H9 (cell line): Measurements from ENCODE around the gene LTB4R2. TPM values are rescaled to one million over a fixed set of nuclear protein-coding genes. Genes with fewer than 3 reads are reported as not detected.
A peak's percentile ranks its signal among the peaks of the same experiment; 100 is the strongest.

Experiments
- DNase-seq: peaks from one replicate; pipeline ENCODE4 v3.0.0-alpha.2; 2017
- H2AFZ ChIP-seq: one replicate; pipeline ENCODE4 v1.6.1; 2013; ENCODE audit warnings: mild to moderate bottlenecking, low read length, control low read depth, moderate library complexity
- H2AK5ac ChIP-seq: 2 replicates; pipeline ENCODE4 v1.6.1; 2013; ENCODE audit warnings: low read length, control low read depth, mixed read lengths; ENCODE audit not compliant: insufficient read length
- H2BK120ac ChIP-seq: one replicate; pipeline ENCODE4 v1.6.1; 2013; ENCODE audit warnings: low read depth, mild to moderate bottlenecking, low read length, control low read depth, inconsistent platforms; ENCODE audit not compliant: poor library complexity, severe bottlenecking
- H2BK12ac ChIP-seq: 2 replicates; pipeline ENCODE4 v1.6.1; 2013; ENCODE audit warnings: low read length, control low read depth, mixed read lengths, low read depth; ENCODE audit not compliant: insufficient read length
- H2BK15ac ChIP-seq: 2 replicates; pipeline ENCODE4 v1.6.1; 2013; ENCODE audit warnings: low read depth, low read length, control low read depth
- H2BK20ac ChIP-seq: one replicate; pipeline ENCODE4 v1.6.1; 2013; ENCODE audit warnings: low read depth, mild to moderate bottlenecking, low read length, control low read depth, inconsistent platforms; ENCODE audit not compliant: poor library complexity, severe bottlenecking
- H2BK5ac ChIP-seq: 2 replicates; pipeline ENCODE4 v1.6.1; 2013; ENCODE audit warnings: low read length, control low read depth, mixed read lengths; ENCODE audit not compliant: insufficient read length
- H3K14ac ChIP-seq: 2 replicates; pipeline ENCODE4 v1.6.1; 2013; ENCODE audit warnings: low read length, control low read depth; ENCODE audit not compliant: insufficient read depth
- H3K18ac ChIP-seq: 2 replicates; pipeline ENCODE4 v1.6.1; 2013; ENCODE audit warnings: low read depth, mild to moderate bottlenecking, mixed read lengths, low read length, control low read depth; ENCODE audit not compliant: insufficient read length
- H3K23ac ChIP-seq: 2 replicates; pipeline ENCODE4 v1.6.1; 2013; ENCODE audit warnings: low read length, control low read depth, mixed read lengths, low read depth; ENCODE audit not compliant: insufficient read length
- H3K23me2 ChIP-seq: 2 replicates; pipeline ENCODE4 v1.6.1; 2013; ENCODE audit warnings: low read depth, mild to moderate bottlenecking, mixed read lengths, low read length, control low read depth; ENCODE audit not compliant: insufficient read length, poor library complexity, severe bottlenecking
- H3K27ac ChIP-seq: 2 replicates; pipeline ENCODE4 v1.5.1; 2013; ENCODE audit warnings: low read length, control low read depth, mixed read lengths, low read depth; ENCODE audit not compliant: insufficient read length
- H3K27me3 ChIP-seq: 2 replicates; pipeline ENCODE4 v1.6.1; 2013; ENCODE audit warnings: low read length, control low read depth, inconsistent platforms; ENCODE audit not compliant: insufficient read depth
- H3K4ac ChIP-seq: 2 replicates; pipeline ENCODE4 v1.6.1; 2013; ENCODE audit warnings: low read depth, mild to moderate bottlenecking, control low read depth, inconsistent platforms, low read length, moderate library complexity
- H3K4me1 ChIP-seq: 2 replicates; pipeline ENCODE4 v1.6.1; 2013; ENCODE audit warnings: low read length, control low read depth, inconsistent platforms; ENCODE audit not compliant: insufficient read depth
- H3K4me2 ChIP-seq: 2 replicates; pipeline ENCODE4 v1.6.1; 2013; ENCODE audit warnings: low read length, control low read depth, mixed read lengths; ENCODE audit not compliant: insufficient read length, insufficient read depth
- H3K56ac ChIP-seq: 2 replicates; pipeline ENCODE4 v1.6.1; 2013; ENCODE audit warnings: low read depth, mild to moderate bottlenecking, mixed read lengths, low read length, control low read depth; ENCODE audit not compliant: insufficient read length
- H3K79me1 ChIP-seq: 2 replicates; pipeline ENCODE4 v1.6.1; 2013; ENCODE audit warnings: low read depth, mild to moderate bottlenecking, moderate library complexity, low read length, control low read depth, inconsistent platforms; ENCODE audit not compliant: insufficient read depth, poor library complexity, severe bottlenecking
- H3K79me2 ChIP-seq: 2 replicates; pipeline ENCODE4 v1.6.1; 2013; ENCODE audit warnings: low read length, control low read depth, inconsistent platforms; ENCODE audit not compliant: insufficient read depth
- H3K9ac ChIP-seq: 2 replicates; pipeline ENCODE4 v1.6.1; 2013; ENCODE audit warnings: low read length, control low read depth, mixed read lengths; ENCODE audit not compliant: insufficient read length; ENCODE audit errors: extremely low read depth
- H3K9me3 ChIP-seq: one replicate; pipeline ENCODE4 v1.6.1; 2013; ENCODE audit warnings: low read depth, low read length, inconsistent platforms; ENCODE audit not compliant: control insufficient read depth
- H3T11ph ChIP-seq: one replicate; pipeline ENCODE4 v1.6.1; 2013; ENCODE audit warnings: mild to moderate bottlenecking, low read length, control low read depth, inconsistent platforms
- H4K20me1 ChIP-seq: one replicate; pipeline ENCODE4 v1.6.1; 2013; ENCODE audit not compliant: control insufficient read depth, insufficient read length, insufficient read depth
- H4K5ac ChIP-seq: 2 replicates; pipeline ENCODE4 v1.6.1; 2013; ENCODE audit warnings: low read depth, mild to moderate bottlenecking, mixed read lengths, low read length, control low read depth; ENCODE audit not compliant: insufficient read length
- H4K8ac ChIP-seq: replicated peaks from 2 replicates; pipeline ENCODE4 v1.6.1; 2013; ENCODE audit warnings: low read length, control low read depth, mixed read lengths, low read depth; ENCODE audit not compliant: insufficient read length
- H4K91ac ChIP-seq: 2 replicates; pipeline ENCODE4 v1.6.1; 2013; ENCODE audit warnings: low read depth, mild to moderate bottlenecking, moderate library complexity, mixed read lengths, low read length, control low read depth; ENCODE audit not compliant: insufficient read length
- H3K27ac Mint-ChIP-seq, 3 experiments: 2 replicates in 2 of 3; 3 replicates in 1 of 3; pipeline ENCODE4 v1.8.0; 2020 to 2021; ENCODE audit warnings: mixed read lengths in 3 of 3, mild to moderate bottlenecking in 1 of 3, moderate library complexity in 1 of 3
- H3K27me3 Mint-ChIP-seq: 2 replicates; pipeline ENCODE4 v1.8.0; 2021; ENCODE audit warnings: low read depth, mild to moderate bottlenecking, moderate library complexity, mixed read lengths
- H3K36me3 Mint-ChIP-seq, 3 experiments: 2 replicates in 2 of 3; 3 replicates in 1 of 3; pipeline ENCODE4 v1.8.0; 2020 to 2021; ENCODE audit warnings: low read depth in 3 of 3, mixed read lengths in 3 of 3; ENCODE audit not compliant: insufficient read depth in 1 of 3
- H3K4me1 Mint-ChIP-seq, 2 experiments: 2 replicates each; pipeline ENCODE4 v1.8.0; 2020; ENCODE audit warnings: mixed read lengths in 2 of 2
- H3K4me3 Mint-ChIP-seq, 2 experiments: 2 replicates in 1 of 2; 3 replicates in 1 of 2; pipeline ENCODE4 v1.8.0; 2020 to 2021; ENCODE audit warnings: mild to moderate bottlenecking in 2 of 2, mixed read lengths in 2 of 2, moderate library complexity in 1 of 2
- H3K9me3 Mint-ChIP-seq, 2 experiments: 2 replicates in 1 of 2; 3 replicates in 1 of 2; pipeline ENCODE4 v1.8.0; 2020; ENCODE audit warnings: mild to moderate bottlenecking in 2 of 2, mixed read lengths in 2 of 2, moderate library complexity in 1 of 2
- CTCF ChIP-seq: fragments of 200-600 bp; sonication (generic); conservative IDR thresholded peaks from 3 replicates; pipeline ENCODE4 v1.8.0; 2021; ENCODE audit warnings: antibody characterized with exemption, mild to moderate bottlenecking
- WGBS: extraction: QIAGEN DNeasy Blood & Tissue Kit; methylation state at CpG from one replicate; pipeline ENCODE4 v1.1.7; 2013; ENCODE audit warnings: missing lambda C conversion rate, low lambda C conversion rate, mixed read lengths; ENCODE audit not compliant: insufficient read length; ENCODE audit errors: extremely low coverage; 5-methylcytosine and 5-hydroxymethylcytosine counted together
- total RNA-seq: library from RNA; stranded (reverse); gene quantifications from 2 replicates; pipeline ENCODE4 v1.2.1, GENCODE V29; 2021

The LTB4R2 gene
- total RNA-seq, 1 experiment from 2014 or later = 13.4 TPM

DNA sequence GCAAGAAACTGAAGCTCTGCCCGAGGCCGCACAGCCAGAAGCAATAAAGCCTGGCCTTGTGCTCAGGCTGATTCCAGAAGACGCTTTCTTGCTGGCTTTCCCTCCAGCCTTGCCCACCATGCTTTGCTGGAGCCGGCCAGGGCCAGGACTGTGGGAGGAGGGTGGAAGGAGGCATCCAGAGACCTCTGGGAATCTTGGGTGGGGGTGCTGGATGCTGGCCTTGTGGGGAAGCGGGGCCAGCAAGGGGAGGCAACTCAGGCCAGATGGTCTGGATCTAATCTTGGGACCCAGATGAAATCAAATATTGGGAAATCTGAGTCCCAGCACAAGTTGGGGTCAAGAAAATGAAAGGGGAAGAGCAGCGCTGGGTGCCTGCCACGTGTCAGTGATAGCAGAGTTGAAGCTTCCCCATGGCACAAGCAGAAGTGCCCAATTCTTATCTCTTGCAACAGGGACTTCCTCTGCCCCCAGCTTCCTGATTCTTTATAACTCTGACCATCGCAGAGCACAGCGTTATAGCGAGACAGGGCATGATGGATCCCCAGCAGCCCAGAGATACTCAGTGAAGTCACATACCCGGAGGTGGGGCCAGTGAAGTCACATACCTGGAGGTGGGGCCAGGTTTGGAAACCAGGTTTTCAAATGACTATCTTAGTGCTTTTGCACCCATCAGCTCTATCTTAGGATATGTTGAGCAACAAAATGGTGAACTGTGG lies 32.2 kb upstream of the LTB4R2 start:
- H4K8ac ChIP-seq = no peak overlapping the region
- H3K56ac ChIP-seq = no peak overlapping the region
- H3K27ac ChIP-seq = no peak overlapping the region
- no peak overlapping the region for H3K18ac ChIP-seq
- no peaks in the 10 kb centered on the region for H3K9me3 ChIP-seq
- no peak overlapping the region for H3K9ac ChIP-seq
- no peak overlapping the region for H2AFZ ChIP-seq
- H4K91ac ChIP-seq = no peak overlapping the region
- H2BK120ac ChIP-seq = no peak overlapping the region
- no peak overlapping the region for H2BK5ac ChIP-seq
- no peaks in the 10 kb centered on the region for H3K79me2 ChIP-seq
- no peaks in the 10 kb centered on the region for H3K4me1 ChIP-seq
- no peak overlapping the region for H2BK12ac ChIP-seq
- H4K5ac ChIP-seq = no peak overlapping the region
- Mint-ChIP-seq H3K9me3 (no peaks in the 10 kb centered on the region), H3K36me3 (no peaks in the 10 kb centered on the region), H3K27me3 (no peaks in the 10 kb centered on the region), H3K4me1 (peaks cover 2 to 12% of the 10 kb centered on the region in 2 experiments; a peak in 2 of 4 replicates), H3K4me3 (no peak overlapping the region), H3K27ac (0 out of 7 replicates have a peak overlapping the region, but pooled peaks of 1 of the 3 experiments have one; percentile 50)
- H3K23me2 ChIP-seq = no peaks in the 10 kb centered on the region
- no peaks in the 10 kb centered on the region for H3K27me3 ChIP-seq
- no peak overlapping the region for H3K4me2 ChIP-seq
- H3K79me1 ChIP-seq = no peaks in the 10 kb centered on the region
- no peak overlapping the region for H2BK15ac ChIP-seq
- H4K20me1 ChIP-seq = no peaks in the 10 kb centered on the region
- H3K14ac ChIP-seq = no peak overlapping the region
- no peak overlapping the region for H2AK5ac ChIP-seq
- no peak overlapping the region for H3K23ac ChIP-seq
- H3T11ph ChIP-seq = no peak overlapping the region
- no peak overlapping the region for H3K4ac ChIP-seq
- WGBS = no CpG with 5 or more reads among the region's 11 CpGs
- no peak overlapping the region for H2BK20ac ChIP-seq
- no peak for TF ChIP-seq CTCF
- DNase-seq = no peak
